GM12891 (cell line): ENCODE measurements around the gene ROBO1.

Experiments
- POLR2A ChIP-seq: IDR thresholded peaks from 2 replicates; pipeline ENCODE4 v1.6.1; 2011; ENCODE audit warnings: low read depth, low read length, control low read depth
- TAF1 ChIP-seq: IDR thresholded peaks from 2 replicates; pipeline ENCODE4 v1.6.1; 2011; ENCODE audit warnings: low read depth, low read length, control low read depth

GRCh38 chr3:79006077-79006476, 761.7 kb downstream of the ROBO1 start:
- TF ChIP-seq POLR2A (no peak), TAF1 (no peak)
